ENCODE data around the gene PAMR1. TPM values are rescaled to one million over a fixed set of nuclear protein-coding genes. Genes with fewer than 3 reads are reported as not detected.

The PAMR1 gene
- total RNA-seq, 1 donor from 2014 or later = 4.6 TPM

- TF ChIP-seq CTCF (IDR thresholded peaks at IDR 0.05) = no peak
- no peaks in the 10 kb centered on the region for H3K27me3 ChIP-seq
- DNase-seq (ENCODE audit: low spot score in 2 of 2) = no peak
- H3K4me3 ChIP-seq = no peak overlapping the region
- no peaks in the 10 kb centered on the region for H3K9me3 ChIP-seq
- intact Hi-C loops (cut with DNase I) = no loop called here
- H3K4me1 ChIP-seq = no peaks in the 10 kb centered on the region
- H3K27ac ChIP-seq = no peak overlapping the region
- H3K36me3 ChIP-seq = no peaks in the 10 kb centered on the region
Measured at GRCh38 chr11:35470616-35471015, 54.8 kb downstream of the PAMR1 start.

DNA sequence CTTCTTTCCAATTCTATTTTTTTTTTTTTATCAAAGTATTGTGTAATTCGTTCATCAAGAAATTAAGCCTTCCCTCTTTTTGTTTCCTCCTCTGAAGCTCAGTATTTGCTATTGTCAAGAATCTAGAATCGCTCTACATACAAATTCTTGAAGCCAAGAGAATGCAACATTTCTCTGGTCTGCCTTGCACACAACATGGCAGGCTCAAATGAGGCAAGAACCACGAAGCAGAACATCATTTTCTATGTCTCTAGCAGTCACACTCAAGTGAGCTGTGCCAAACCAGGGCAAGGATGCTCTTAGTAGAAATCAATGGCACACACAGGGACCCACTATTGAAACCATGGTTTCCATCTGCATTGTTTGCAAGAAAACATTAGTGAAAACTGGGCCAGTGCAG, 59.4 kb downstream of the PAMR1 start:
- Histone ChIP-seq H3K27me3 (no peaks in the 10 kb centered on the region), H3K4me3 (no peak overlapping the region), H3K27ac (no peak overlapping the region), H3K9me3 (no peaks in the 10 kb centered on the region), H3K36me3 (no peaks in the 10 kb centered on the region), H3K4me1 (no peaks in the 10 kb centered on the region)
- DNase-seq (ENCODE audit: low spot score in 2 of 2) = no peak
- intact Hi-C loops (cut with DNase I) = no loop called here
- no peak for TF ChIP-seq CTCF (IDR thresholded peaks at IDR 0.05)

DNA sequence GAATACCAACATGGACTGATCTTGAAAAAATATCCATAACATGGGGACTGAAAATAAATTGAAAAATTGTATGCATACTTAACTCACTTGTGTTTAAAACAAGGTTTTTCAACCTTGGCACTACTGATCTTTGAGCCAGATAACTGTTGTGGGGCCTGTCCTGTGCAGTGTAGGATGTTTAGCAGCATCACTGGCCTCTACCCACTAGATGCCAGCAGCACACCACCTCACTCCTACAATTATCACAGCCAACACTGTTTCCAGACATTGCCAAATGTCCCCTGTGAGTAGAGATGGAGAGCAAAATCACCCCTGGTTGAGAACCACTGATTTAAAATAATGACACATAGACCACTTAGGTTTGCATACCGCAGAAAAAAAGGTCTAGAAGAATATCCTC, 61.1 kb downstream of the PAMR1 start:
- no peaks in the 10 kb centered on the region for H3K36me3 ChIP-seq
- no peak for DNase-seq (ENCODE audit: low spot score in 2 of 2)
- no peaks in the 10 kb centered on the region for H3K9me3 ChIP-seq
- no peak for TF ChIP-seq CTCF (IDR thresholded peaks at IDR 0.05)
- intact Hi-C loops (cut with DNase I) = no loop called here
- no peaks in the 10 kb centered on the region for H3K4me1 ChIP-seq
- H3K4me3 ChIP-seq = no peak overlapping the region
- no peaks in the 10 kb centered on the region for H3K27me3 ChIP-seq
- H3K27ac ChIP-seq = no peak overlapping the region

DNA sequence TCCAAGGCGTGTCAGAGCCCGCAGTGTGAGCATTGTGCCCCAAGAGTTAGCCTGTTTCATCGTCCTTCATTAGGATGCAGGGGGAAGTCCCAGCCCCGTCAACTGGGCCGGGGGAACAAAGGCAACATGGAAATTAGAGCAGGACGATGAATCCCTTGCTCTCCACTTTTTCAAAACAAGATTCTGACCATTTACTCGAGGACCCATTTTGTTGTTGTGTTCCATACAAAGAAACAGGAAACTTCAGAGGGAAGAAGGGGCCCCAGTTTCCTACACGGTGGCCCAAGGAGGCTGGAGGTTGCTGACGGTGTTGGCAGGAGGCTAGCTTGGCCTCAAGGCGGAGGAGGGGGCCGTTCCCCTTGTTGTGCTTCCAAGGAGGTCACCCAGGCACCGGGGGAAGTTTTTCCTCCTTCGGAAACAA, 62.1 kb downstream of the PAMR1 start:
- no peaks in the 10 kb centered on the region for H3K9me3 ChIP-seq
- H3K4me3 ChIP-seq = no peak overlapping the region
- H3K4me1 ChIP-seq = no peaks in the 10 kb centered on the region
- no peaks in the 10 kb centered on the region for H3K36me3 ChIP-seq
- TF ChIP-seq CTCF (IDR thresholded peaks at IDR 0.05) = no peak
- intact Hi-C loops (cut with DNase I) = no loop called here
- no peak overlapping the region for H3K27ac ChIP-seq
- no peak for DNase-seq (ENCODE audit: low spot score in 2 of 2)
- H3K27me3 ChIP-seq = no peaks in the 10 kb centered on the region

- no peak for TF ChIP-seq CTCF (IDR thresholded peaks at IDR 0.05)
- Histone ChIP-seq H3K4me3 (no peak overlapping the region), H3K4me1 (no peaks in the 10 kb centered on the region), H3K36me3 (no peaks in the 10 kb centered on the region), H3K9me3 (no peaks in the 10 kb centered on the region), H3K27ac (no peak overlapping the region), H3K27me3 (no peaks in the 10 kb centered on the region)
- DNase-seq (ENCODE audit: low spot score in 2 of 2) = no peak
- intact Hi-C loops (cut with DNase I) = no loop called here
Measured at GRCh38 chr11:35461917-35462538, 63.4 kb downstream of the PAMR1 start.

DNA sequence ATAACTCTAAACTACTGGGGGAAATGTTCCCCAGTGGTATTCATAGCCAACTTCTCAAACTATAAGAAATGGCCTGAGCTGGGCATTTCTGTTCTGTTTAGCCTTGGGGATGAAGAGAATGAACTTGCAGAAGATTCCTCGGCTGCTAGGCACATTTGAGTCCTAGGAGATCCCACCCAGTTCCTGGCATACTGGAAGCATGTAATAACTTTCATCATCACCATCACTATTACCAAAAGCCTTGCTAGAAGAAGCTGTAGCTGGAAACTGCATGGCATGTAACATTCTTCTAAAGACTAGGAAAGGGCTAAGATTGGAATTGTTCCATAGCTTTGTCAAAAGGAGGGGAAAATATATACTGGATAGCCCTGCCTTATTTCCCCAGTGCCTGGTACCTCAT, 65.9 kb downstream of the PAMR1 start:
- no peak for TF ChIP-seq CTCF (IDR thresholded peaks at IDR 0.05)
- intact Hi-C loops (cut with DNase I) = no loop called here
- no peaks in the 10 kb centered on the region for H3K36me3 ChIP-seq

More for the DNA sequence above, 65.9 kb downstream of the PAMR1 start:
- Histone ChIP-seq H3K9me3 (no peaks in the 10 kb centered on the region), H3K27ac (no peak overlapping the region), H3K4me1 (no peaks in the 10 kb centered on the region), H3K4me3 (no peak overlapping the region), H3K27me3 (no peaks in the 10 kb centered on the region)
- DNase-seq (ENCODE audit: low spot score in 2 of 2) = no peak
